Smooth muscle cell (in vitro differentiated cells): Measurements from ENCODE around the gene MCM5. TPM values are rescaled to one million over a fixed set of nuclear protein-coding genes. Genes with fewer than 3 reads are reported as not detected.

Experiments used
- DNase-seq: peaks from one replicate; lab custom pipeline; 2025; ENCODE audit not compliant: unreplicated experiment; lab: John Stamatoyannopoulos, UW
- H2AFZ ChIP-seq: fragments of 200-600 bp; sonication (generic); 2 replicates; pipeline ENCODE4 v1.6.0; 2016; ENCODE audit warnings: antibody characterized with exemption, low read depth, mild to moderate bottlenecking
- H3F3A ChIP-seq: fragments of 200-600 bp; sonication (generic); 2 replicates; pipeline ENCODE4 v1.6.0; 2017; ENCODE audit warnings: antibody characterized with exemption, low read depth
- H3K27ac ChIP-seq: fragments of 200-600 bp; sonication (generic); 2 replicates; pipeline ENCODE4 v1.5.1; 2016; ENCODE audit warnings: low read depth, mild to moderate bottlenecking
- H3K27me3 ChIP-seq: fragments of 200-600 bp; sonication (generic); 2 replicates; pipeline ENCODE4 v1.6.1; 2016; ENCODE audit warnings: low read depth, mild to moderate bottlenecking
- H3K36me3 ChIP-seq: fragments of 200-600 bp; sonication (generic); 2 replicates; pipeline ENCODE4 v1.5.1; 2016; ENCODE audit warnings: low read depth
- H3K4me1 ChIP-seq: fragments of 200-600 bp; sonication (generic); 2 replicates; pipeline ENCODE4 v1.5.1; 2016; ENCODE audit warnings: low read depth
- H3K4me2 ChIP-seq: fragments of 200-600 bp; sonication (generic); 2 replicates; pipeline ENCODE4 v1.6.0; 2016; ENCODE audit warnings: mild to moderate bottlenecking
- H3K4me3 ChIP-seq: fragments of 200-600 bp; sonication (generic); 2 replicates; pipeline ENCODE4 v1.5.1; 2016; ENCODE audit warnings: mild to moderate bottlenecking
- H3K79me2 ChIP-seq: fragments of 200-600 bp; sonication (generic); 2 replicates; pipeline ENCODE4 v1.6.0; 2016; ENCODE audit warnings: low read depth, mild to moderate bottlenecking
- H3K9ac ChIP-seq: fragments of 200-600 bp; sonication (generic); 2 replicates; pipeline ENCODE4 v1.6.0; 2016; ENCODE audit warnings: low read depth
- H3K9me3 ChIP-seq: fragments of 200-600 bp; sonication (generic); replicated peaks from 2 replicates; pipeline ENCODE4 v1.5.1; 2016; ENCODE audit warnings: low read depth
- H4K20me1 ChIP-seq: fragments of 200-600 bp; sonication (generic); 2 replicates; pipeline ENCODE4 v1.6.0; 2016; ENCODE audit warnings: low read depth
- CTCF ChIP-seq: fragments of 200-600 bp; sonication (generic); IDR thresholded peaks from 2 replicates; pipeline ENCODE4 v1.5.1; 2017; ENCODE audit warnings: borderline replicate concordance, mild to moderate bottlenecking, antibody characterized with exemption; ENCODE audit not compliant: insufficient read depth, poor library complexity, severe bottlenecking
- WGBS: methylation state at CpG from one replicate; pipeline ENCODE4 v1.1.7; 2016; ENCODE audit warnings: low lambda C conversion rate; 5-methylcytosine and 5-hydroxymethylcytosine counted together
- polyA plus RNA-seq: library from polyadenylated mRNA; unstranded; fragments of >200 nt; fragmentation: Nextera tagmentation; extraction: Ambion mirVana; gene quantifications from 2 replicates; pipeline ENCODE4 v1.2.1, GENCODE V29; 2016
- total RNA-seq: library from RNA; depleted of rRNA; stranded (reverse); fragments of >200 nt; gene quantifications from 2 replicates; pipeline ENCODE4 v1.2.3, GENCODE V29; 2014

MCM5 gene
- total and polyA plus RNA-seq, 2 experiments from 2014 or later = 28.7 to 31.9 TPM

DNA sequence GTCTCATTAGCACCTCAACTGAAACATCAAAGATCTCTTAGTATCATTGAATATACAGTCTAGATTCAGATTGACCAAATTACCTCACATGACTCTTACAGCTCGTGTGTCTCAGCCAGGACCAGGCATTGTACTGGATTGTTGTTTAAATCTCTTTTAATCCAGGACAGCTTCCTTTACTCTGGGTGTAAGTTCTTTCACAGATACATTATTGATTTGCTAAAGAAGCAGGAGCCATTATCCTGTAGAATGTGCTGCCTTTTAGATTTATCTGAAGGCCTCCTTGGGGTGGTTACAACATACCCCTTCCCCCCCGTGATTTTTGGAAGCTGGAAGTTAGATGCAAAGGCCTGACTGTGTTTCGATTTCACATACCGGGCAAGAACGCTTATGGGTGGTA, 4.2 kb downstream of the MCM5 start:
- no peak overlapping the region for H3K4me2 ChIP-seq
- DNase-seq = no peak
- peaks cover 4% of the 10 kb centered on the region for H3K4me1 ChIP-seq
- no peaks in the 10 kb centered on the region for H3K36me3 ChIP-seq
- no peak overlapping the region for H3K27ac ChIP-seq
- no peak for TF ChIP-seq CTCF
- no peaks in the 10 kb centered on the region for H4K20me1 ChIP-seq
- no peaks in the 10 kb centered on the region for H3K27me3 ChIP-seq
- H3K9ac ChIP-seq = no peak overlapping the region
- H3F3A ChIP-seq = no peaks in the 10 kb centered on the region
- 93% methylated on average over 5 of the region's 5 CpGs for WGBS
- no peak overlapping the region for H3K4me3 ChIP-seq
- no peaks in the 10 kb centered on the region for H3K9me3 ChIP-seq
- H2AFZ ChIP-seq = no peak overlapping the region
- H3K79me2 ChIP-seq = peaks cover 11% of the 10 kb centered on the region

- no peak overlapping the region for H3K9ac ChIP-seq
- no peak for DNase-seq
- no peak overlapping the region for H3K27ac ChIP-seq
- H3K4me1 ChIP-seq = no peaks in the 10 kb centered on the region
- no peak for TF ChIP-seq CTCF
- no peaks in the 10 kb centered on the region for H3F3A ChIP-seq
- no peaks in the 10 kb centered on the region for H3K79me2 ChIP-seq
- H3K4me2 ChIP-seq = no peak overlapping the region
- no peaks in the 10 kb centered on the region for H3K27me3 ChIP-seq
- no peaks in the 10 kb centered on the region for H3K36me3 ChIP-seq
- H3K4me3 ChIP-seq = no peak overlapping the region
- H4K20me1 ChIP-seq = no peaks in the 10 kb centered on the region
- H3K9me3 ChIP-seq = no peaks in the 10 kb centered on the region
- WGBS = 94% methylated on average over 13 of the region's 13 CpGs
- no peak overlapping the region for H2AFZ ChIP-seq
These were observed 6.5 kb downstream of the MCM5 start for GRCh38 chr22:35406443-35406842.

DNA sequence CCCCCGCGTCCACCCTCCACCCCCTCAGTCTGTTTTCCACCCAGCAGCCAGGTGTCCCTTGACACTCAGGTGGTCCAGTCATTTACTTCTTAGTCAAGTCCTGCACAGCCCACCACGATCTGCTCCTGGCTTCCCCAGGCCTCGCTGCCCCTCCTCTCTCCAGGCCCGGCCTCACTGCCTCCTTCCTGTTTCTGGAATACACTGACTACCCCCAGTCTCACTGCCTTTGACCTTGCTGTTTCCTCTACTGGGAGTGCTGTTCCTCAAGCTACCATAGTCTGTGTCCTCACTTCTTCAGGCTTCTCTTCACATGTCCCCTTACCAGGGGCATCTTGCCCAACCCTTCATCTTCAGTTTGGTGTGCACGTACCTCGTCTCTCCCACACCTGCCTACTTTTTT, 7.4 kb downstream of the MCM5 start:
- Histone ChIP-seq H3K79me2 (no peaks in the 10 kb centered on the region), H3K4me1 (no peaks in the 10 kb centered on the region), H4K20me1 (no peaks in the 10 kb centered on the region), H3K4me3 (no peak overlapping the region), H3K36me3 (no peaks in the 10 kb centered on the region), H3F3A (no peaks in the 10 kb centered on the region), H3K9ac (no peak overlapping the region), H2AFZ (no peak overlapping the region), H3K27me3 (no peaks in the 10 kb centered on the region), H3K4me2 (no peak overlapping the region), H3K27ac (no peak overlapping the region), H3K9me3 (no peaks in the 10 kb centered on the region)
- WGBS = 83% methylated on average over 7 of the region's 7 CpGs
- no peak for DNase-seq
- no peak for TF ChIP-seq CTCF

DNA sequence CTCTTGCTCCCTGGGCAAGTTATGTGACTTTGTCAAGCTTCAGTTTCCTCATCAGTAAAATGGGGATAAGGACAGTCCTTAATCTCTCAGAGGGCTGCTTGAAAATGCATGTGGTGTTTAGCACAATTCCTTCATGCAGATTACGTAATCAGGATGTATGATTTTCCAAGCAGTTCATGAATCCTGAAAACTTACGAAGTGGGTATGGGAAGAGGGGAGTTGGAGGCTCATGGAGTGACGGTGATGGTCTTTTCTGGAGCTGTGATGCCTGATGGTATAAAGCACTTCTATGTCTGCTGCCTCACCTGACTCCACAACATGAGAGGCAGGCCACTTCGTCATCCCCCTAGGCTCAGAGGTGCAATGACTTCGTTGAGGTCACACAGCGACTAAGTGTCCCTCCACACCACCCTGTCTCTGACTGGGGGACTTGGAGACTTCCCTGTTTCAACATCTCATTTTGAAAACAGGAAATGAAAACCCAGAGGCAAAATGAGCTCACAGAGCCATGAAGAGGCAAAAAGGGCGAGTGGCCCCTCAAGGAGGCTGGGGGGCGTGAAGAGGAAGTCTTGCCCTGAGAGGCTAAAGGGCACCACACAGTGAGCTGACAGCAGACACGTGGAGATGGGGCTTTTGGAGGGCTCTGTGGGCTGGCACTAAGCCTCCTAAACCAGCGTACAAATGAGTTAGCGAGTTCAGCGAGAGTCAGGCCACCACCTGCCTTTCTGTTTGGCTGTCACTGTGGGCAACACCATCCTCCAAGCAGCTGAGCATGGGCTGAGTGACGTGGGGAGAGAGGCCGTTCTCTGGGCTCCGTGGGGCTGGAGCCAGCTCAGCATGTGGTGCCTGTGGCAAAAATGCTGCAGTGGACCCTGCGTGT, 10.1 kb downstream of the MCM5 start:
- Histone ChIP-seq H3K27me3 (no peaks in the 10 kb centered on the region), H3K9ac (no peak overlapping the region), H3K79me2 (no peaks in the 10 kb centered on the region), H3K4me1 (no peaks in the 10 kb centered on the region), H3F3A (no peaks in the 10 kb centered on the region), H2AFZ (no peak overlapping the region), H3K4me2 (no peak overlapping the region), H4K20me1 (no peaks in the 10 kb centered on the region), H3K36me3 (no peaks in the 10 kb centered on the region), H3K4me3 (no peak overlapping the region), H3K27ac (no peak overlapping the region), H3K9me3 (no peaks in the 10 kb centered on the region)
- WGBS = 96% methylated on average over 16 of the region's 16 CpGs
- DNase-seq = no peak
- TF ChIP-seq CTCF = no peak
